K562 (cell line): ENCODE results near the gene FAM53A. TPM values are rescaled to one million over a fixed set of nuclear protein-coding genes. Genes with fewer than 3 reads are reported as not detected.

Experiments used
- ATF4 ChIP-seq: fragments of 450-650 bp; formaldehyde crosslinking; IDR thresholded peaks from 2 replicates; pipeline ENCODE4 v1.4.0; 2022; ENCODE audit warnings: mild to moderate bottlenecking, moderate library complexity
- CREM ChIP-seq: IDR thresholded peaks from 2 replicates; pipeline ENCODE4 v1.6.1; 2014; ENCODE audit warnings: antibody characterized with exemption, low read depth
- CTBP1 ChIP-seq: fragments of 450-650 bp; IDR thresholded peaks from 2 replicates; pipeline ENCODE4 v1.6.1; 2016; ENCODE audit warnings: borderline replicate concordance
- EHMT2 ChIP-seq: fragments of 450-650 bp; IDR thresholded peaks from 2 replicates; pipeline ENCODE4 v1.6.1; 2018; ENCODE audit warnings: antibody characterized with exemption
- GABPB2 ChIP-seq: fragments of 250-450 bp; sonication (Bioruptor Pico); conservative IDR thresholded peaks from 2 replicates; pipeline ENCODE4 v1.5.1; 2021; ENCODE audit warnings: mild to moderate bottlenecking
- GTF2B ChIP-seq: IDR thresholded peaks from 2 replicates; pipeline ENCODE4 v1.6.1; 2011; ENCODE audit not compliant: insufficient read length; ENCODE audit errors: extremely low read depth
- JUND ChIP-seq, 2 experiments: IDR thresholded peaks; 2 replicates in 1 of 2; 3 replicates in 1 of 2; pipeline ENCODE4 v1.6.1; 2011; ENCODE audit warnings: borderline replicate concordance in 2 of 2, low read depth in 2 of 2, low read length in 2 of 2, improper control_type of control experiment in 1 of 2, missing biosample characterization in 1 of 2, missing genetic modification characterization in 1 of 2, missing genetic modification reagents in 1 of 2
- MAFK ChIP-seq: IDR thresholded peaks from 2 replicates; pipeline ENCODE4 v1.6.1; 2011; ENCODE audit warnings: low read length, improper control_type of control experiment
- NFE2 ChIP-seq: IDR thresholded peaks from 2 replicates; pipeline ENCODE4 v1.6.1; 2014; ENCODE audit warnings: antibody characterized with exemption, low read depth
- NRF1 ChIP-seq, 2 experiments: fragments of 450-650 bp; IDR thresholded peaks in 1 of 2; conservative IDR thresholded peaks in 1 of 2; 2 replicates each; pipeline ENCODE4 v1.6.1; 2014; ENCODE audit warnings: mild to moderate bottlenecking in 2 of 2
- RAD21 ChIP-seq, 2 experiments: fragments of 250-450 bp in 1 of 2; fragments of 450-650 bp in 1 of 2; sonication (Bioruptor Pico) in 1 of 2; formaldehyde crosslinking in 1 of 2; IDR thresholded peaks in 1 of 2; conservative IDR thresholded peaks in 1 of 2; 2 replicates each; pipeline versions ENCODE4 v1.4.0 to v1.8.0; 2020 to 2022; ENCODE audit warnings: mild to moderate bottlenecking in 2 of 2, moderate library complexity in 1 of 2
- RCOR1 ChIP-seq, 2 experiments: IDR thresholded peaks; 2 replicates each; pipeline ENCODE4 v1.6.1; 2012; ENCODE audit warnings: low read depth in 2 of 2, low read length in 2 of 2, borderline replicate concordance in 1 of 2, improper control_type of control experiment in 1 of 2
- SMARCE1 ChIP-seq: fragments of 450-650 bp; IDR thresholded peaks from 2 replicates; pipeline ENCODE4 v1.7.1; 2016; ENCODE audit warnings: mild to moderate bottlenecking
- SRF ChIP-seq, 2 experiments: fragments of 250-450, 450-650 bp in 1 of 2; sonication (Bioruptor Pico) in 1 of 2; sonication (generic) in 1 of 2; formaldehyde crosslinking; IDR thresholded peaks; 2 replicates each; pipeline versions ENCODE4 v1.5.0 to v1.5.1; 2020 to 2022; ENCODE audit warnings: mild to moderate bottlenecking in 1 of 2, missing genetic modification reagents in 1 of 2
- ZBTB12 ChIP-seq: fragments of 250-450 bp; sonication (Bioruptor Pico); IDR thresholded peaks from 2 replicates; pipeline ENCODE4 v1.4.0; 2020
- polyA plus RNA-seq, 8 experiments: library from polyadenylated mRNA; depleted of rRNA in 4 of 8; stranded (reverse) in 5 of 8; unstranded in 3 of 8; fragments of >200 nt; fragmentation: Nextera tagmentation in 2 of 8; fragmentation: Illumina TruSeq in 1 of 8; extraction: Ambion mirVana in 2 of 8; extraction: Trizol in 1 of 8; gene quantifications; 2 replicates each; pipeline versions ENCODE4 v1.2.1 to v1.2.3, GENCODE V29; 2011 to 2014; ENCODE audit warnings: inconsistent platforms in 1 of 8, missing spikeins in 1 of 8
- total RNA-seq, 7 experiments: library from RNA; depleted of rRNA in 6 of 7; stranded (reverse); fragments of >200 nt in 6 of 7; fragmentation: Illumina TruSeq in 2 of 7; extraction: Trizol in 2 of 7; gene quantifications; 2 replicates each; pipeline versions ENCODE4 v1.2.1 to v1.2.3, GENCODE V29; 2011 to 2021; ENCODE audit warnings: low replicate concordance in 1 of 7
- TF ChIP-seq, protein P1 (sequence below): fragments of 450-650 bp; IDR thresholded peaks from 2 replicates; pipeline ENCODE4 v1.6.1; 2018; ENCODE audit not compliant: partially characterized antibody
- TF ChIP-seq, protein P2 (sequence below), 2 experiments: fragments of 450-650 bp in 1 of 2; sonication (generic) in 1 of 2; formaldehyde crosslinking in 1 of 2; IDR thresholded peaks in 1 of 2; conservative IDR thresholded peaks in 1 of 2; 2 replicates each; pipeline versions ENCODE4 v1.6.1 to v1.8.1; 2016 to 2023; ENCODE audit warnings: mild to moderate bottlenecking in 2 of 2, moderate library complexity in 2 of 2, inconsistent platforms in 1 of 2, missing genetic modification reagents in 1 of 2

FAM53A gene
- total and polyA plus RNA-seq, 9 of the 15 experiments (the other 6 are each of a cell fraction or from before 2014, with no cell fraction given), result 0.53 to 2.7 (median 1.4) TPM; not detected in 2

DNA sequence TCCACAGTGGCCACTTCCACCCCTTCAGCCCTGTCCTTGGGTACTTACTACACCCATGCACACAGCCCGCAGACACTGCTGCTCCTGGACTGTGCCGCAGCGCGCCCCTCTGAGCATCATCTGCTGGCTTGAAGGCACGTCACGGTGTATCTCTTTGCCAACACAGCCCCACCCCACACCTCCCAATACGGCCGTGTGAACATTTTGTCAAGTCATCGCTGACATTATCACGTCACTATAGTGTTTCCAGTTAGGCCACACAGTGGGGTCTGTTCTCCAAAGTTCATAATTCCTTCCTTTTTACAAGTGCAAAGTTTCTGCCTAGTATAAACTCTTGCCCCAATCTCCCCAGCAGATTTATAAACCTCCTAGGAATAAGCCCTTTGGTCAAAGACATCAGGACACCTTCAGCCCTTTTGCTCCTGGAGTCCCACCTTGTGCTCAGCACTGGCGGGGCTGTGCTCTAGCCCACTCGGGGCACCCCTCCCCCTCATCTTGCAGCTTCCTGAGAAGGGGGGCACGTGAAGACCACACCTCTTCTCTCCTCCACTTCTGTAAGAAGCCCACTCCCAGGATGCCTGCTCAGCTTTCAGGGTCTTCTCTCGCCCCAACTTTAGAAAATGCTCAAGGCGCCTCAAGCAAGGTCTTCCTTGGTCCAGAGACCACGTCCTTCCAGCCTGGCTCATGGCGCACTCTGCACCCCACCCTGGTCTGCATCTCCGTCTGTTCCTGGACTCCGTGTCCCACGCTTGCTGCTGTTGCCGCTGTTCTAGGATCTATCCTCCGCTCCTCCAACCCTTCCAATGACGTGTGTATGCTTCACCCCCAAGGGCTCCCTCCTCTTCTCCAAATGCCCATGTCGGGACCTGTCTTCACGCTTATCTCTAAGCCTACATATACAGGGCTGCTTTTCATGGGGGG is 7.2 kb downstream of the FAM53A start (continued):
- TF ChIP-seq, protein P1, sequence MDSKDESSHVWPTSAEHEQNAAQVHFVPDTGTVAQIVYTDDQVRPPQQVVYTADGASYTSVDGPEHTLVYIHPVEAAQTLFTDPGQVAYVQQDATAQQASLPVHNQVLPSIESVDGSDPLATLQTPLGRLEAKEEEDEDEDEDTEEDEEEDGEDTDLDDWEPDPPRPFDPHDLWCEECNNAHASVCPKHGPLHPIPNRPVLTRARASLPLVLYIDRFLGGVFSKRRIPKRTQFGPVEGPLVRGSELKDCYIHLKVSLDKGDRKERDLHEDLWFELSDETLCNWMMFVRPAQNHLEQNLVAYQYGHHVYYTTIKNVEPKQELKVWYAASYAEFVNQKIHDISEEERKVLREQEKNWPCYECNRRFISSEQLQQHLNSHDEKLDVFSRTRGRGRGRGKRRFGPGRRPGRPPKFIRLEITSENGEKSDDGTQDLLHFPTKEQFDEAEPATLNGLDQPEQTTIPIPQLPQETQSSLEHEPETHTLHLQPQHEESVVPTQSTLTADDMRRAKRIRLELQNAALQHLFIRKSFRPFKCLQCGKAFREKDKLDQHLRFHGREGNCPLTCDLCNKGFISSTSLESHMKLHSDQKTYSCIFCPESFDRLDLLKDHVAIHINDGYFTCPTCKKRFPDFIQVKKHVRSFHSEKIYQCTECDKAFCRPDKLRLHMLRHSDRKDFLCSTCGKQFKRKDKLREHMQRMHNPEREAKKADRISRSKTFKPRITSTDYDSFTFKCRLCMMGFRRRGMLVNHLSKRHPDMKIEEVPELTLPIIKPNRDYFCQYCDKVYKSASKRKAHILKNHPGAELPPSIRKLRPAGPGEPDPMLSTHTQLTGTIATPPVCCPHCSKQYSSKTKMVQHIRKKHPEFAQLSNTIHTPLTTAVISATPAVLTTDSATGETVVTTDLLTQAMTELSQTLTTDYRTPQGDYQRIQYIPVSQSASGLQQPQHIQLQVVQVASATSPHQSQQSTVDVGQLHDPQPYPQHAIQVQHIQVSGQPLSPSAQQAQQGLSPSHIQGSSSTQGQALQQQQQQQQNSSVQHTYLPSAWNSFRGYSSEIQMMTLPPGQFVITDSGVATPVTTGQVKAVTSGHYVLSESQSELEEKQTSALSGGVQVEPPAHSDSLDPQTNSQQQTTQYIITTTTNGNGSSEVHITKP, result no peak
- TF ChIP-seq RCOR1 (IDR thresholded peaks at IDR 0.05; ENCODE audit: borderline replicate concordance in 1 of 2, low read depth in 2 of 2, low read length in 2 of 2) (peak in 1 of 2 experiments; percentile 59; a peak in 1 of 4 replicates), MAFK (peak; percentile 91), GTF2B (no peak), SRF (CRISPR knock-in tag; IDR thresholded peaks at IDR 0.05) (peak in 1 of 2 experiments; percentile 60; a peak in 1 of 4 replicates), NFE2 (peak; percentile 98), NRF1 (conservative IDR thresholded peaks at IDR 0.05 in 1 of 2, IDR thresholded peaks at IDR 0.05 in 1 of 2) (0 out of 4 replicates have a peak, but pooled peaks of 1 of the 2 experiments have one; percentile 10), JUND (IDR thresholded peaks at IDR 0.05; ENCODE audit: borderline replicate concordance, low read depth, low read length) (peak; percentile 54; the same call in 1 of the 2 replicates), JUND (tag; IDR thresholded peaks at IDR 0.05; ENCODE audit: borderline replicate concordance, low read depth, low read length) (peak; percentile 57; the same call in 2 of the 3 replicates), CREM (peak; percentile 87), RAD21 (CRISPR knock-in tag; conservative IDR thresholded peaks at IDR 0.05 in 1 of 2, IDR thresholded peaks at IDR 0.05 in 1 of 2) (no peak), ATF4 (CRISPR knock-in tag) (0 out of 2 replicates have a peak, but pooled peaks have one; percentile 5), ZBTB12 (CRISPR knock-in tag) (peak; percentile 49; the same call in 1 of the 2 replicates), EHMT2 (no peak), GABPB2 (no peak), SMARCE1 (peak; percentile 64; the same call in 1 of the 2 replicates), CTBP1 (peak; percentile 67; the same call in 1 of the 2 replicates)
- TF ChIP-seq, protein P2, sequence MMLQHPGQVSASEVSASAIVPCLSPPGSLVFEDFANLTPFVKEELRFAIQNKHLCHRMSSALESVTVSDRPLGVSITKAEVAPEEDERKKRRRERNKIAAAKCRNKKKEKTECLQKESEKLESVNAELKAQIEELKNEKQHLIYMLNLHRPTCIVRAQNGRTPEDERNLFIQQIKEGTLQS (IDR thresholded peaks at IDR 0.05), result peak; percentile 47
- TF ChIP-seq, protein P2 (CRISPR knock-in tag; conservative IDR thresholded peaks at IDR 0.05), result no peak
